ENCODE results near the gene HDAC9.

Gene HDAC9

GRCh38 chr7:18858232-18858631 is 362.7 kb downstream of the HDAC9 start:
- DNase-seq, result no peak

GRCh38 chr7:18859318-18859717 is 363.8 kb downstream of the HDAC9 start:
- no peak for DNase-seq

GRCh38 chr7:18860221-18860620 is 364.7 kb downstream of the HDAC9 start:
- DNase-seq, result no peak

- no peak for DNase-seq
Measured at GRCh38 chr7:18861514-18862118, 366.1 kb downstream of the HDAC9 start.

- no peak for DNase-seq
Measured at GRCh38 chr7:18864967-18865366, 369.4 kb downstream of the HDAC9 start.

GRCh38 chr7:18866359-18867036 is 370.9 kb downstream of the HDAC9 start:
- no peak for DNase-seq

- DNase-seq, result no peak
Measured at GRCh38 chr7:18872344-18872743, 376.8 kb downstream of the HDAC9 start.

GRCh38 chr7:18873734-18874336 is 378.3 kb downstream of the HDAC9 start:
- DNase-seq, result no peak

- DNase-seq, result no peak
Measured at GRCh38 chr7:18874880-18875279, 379.3 kb downstream of the HDAC9 start.

GRCh38 chr7:18877874-18878273 is 382.3 kb downstream of the HDAC9 start:
- no peak for DNase-seq

GRCh38 chr7:18886832-18887231 is 391.3 kb downstream of the HDAC9 start:
- no peak for DNase-seq

- no peak for DNase-seq
Measured at GRCh38 chr7:18889436-18889835, 393.9 kb downstream of the HDAC9 start.

- no peak for DNase-seq
Measured at GRCh38 chr7:18890134-18890533, 394.6 kb downstream of the HDAC9 start.

GRCh38 chr7:18890885-18891621 is 395.5 kb downstream of the HDAC9 start:
- DNase-seq, result no peak

- no peak for DNase-seq
Measured at GRCh38 chr7:18893156-18893555, 397.6 kb downstream of the HDAC9 start.

- DNase-seq, result no peak
Measured at GRCh38 chr7:18894155-18894554, 398.6 kb downstream of the HDAC9 start.

GRCh38 chr7:18895456-18895855 is 399.9 kb downstream of the HDAC9 start:
- DNase-seq, result no peak

GRCh38 chr7:18896343-18896975 is 400.9 kb downstream of the HDAC9 start:
- no peak for DNase-seq

GRCh38 chr7:18900236-18900635 is 404.7 kb downstream of the HDAC9 start:
- no peak for DNase-seq

- DNase-seq, result no peak
Measured at GRCh38 chr7:18900803-18901202, 405.3 kb downstream of the HDAC9 start.

GRCh38 chr7:18901351-18901750 is 405.8 kb downstream of the HDAC9 start:
- DNase-seq, result no peak

- DNase-seq, result no peak
Measured at GRCh38 chr7:18901982-18902421, 406.5 kb downstream of the HDAC9 start.

GRCh38 chr7:18902892-18903291 is 407.3 kb downstream of the HDAC9 start:
- DNase-seq, result no peak

Data from SIG-M5 (cell line).